GM12874 (cell line): ENCODE data around the gene BRS3.

ENCODE experiments used
- CTCF ChIP-seq: IDR thresholded peaks from 2 replicates; pipeline ENCODE4 v1.5.1; 2011; ENCODE audit warnings: low read depth, mild to moderate bottlenecking, control low read depth, low read length, moderate library complexity; ENCODE audit not compliant: insufficient read depth

The BRS3 gene

DNA sequence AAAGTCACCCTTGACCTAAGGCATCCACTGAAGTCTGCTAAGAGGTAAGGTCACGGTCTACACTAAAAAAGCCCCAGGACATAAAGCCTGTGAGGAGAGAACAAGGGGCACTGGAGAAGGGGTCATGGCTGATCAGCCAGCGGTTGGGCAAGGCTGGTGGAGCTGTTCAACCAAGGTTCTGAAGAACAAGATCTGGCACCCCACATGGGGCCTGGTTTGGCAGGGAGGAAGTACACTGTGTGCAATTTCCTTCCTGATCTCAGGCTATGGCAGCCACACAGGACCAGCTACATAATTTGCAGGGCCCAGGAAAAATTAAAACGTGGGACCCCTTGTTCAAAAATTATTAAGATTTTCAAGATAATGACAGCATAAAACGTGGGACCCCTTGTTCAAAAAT, 14.1 kb upstream of the BRS3 start:
- no peak for TF ChIP-seq CTCF

- TF ChIP-seq CTCF: no peak
Observed at GRCh38 chrX:136475236-136475635, 12.5 kb upstream of the BRS3 start.

GRCh38 chrX:136476501-136476900, 11.2 kb upstream of the BRS3 start:
- no peak for TF ChIP-seq CTCF

DNA sequence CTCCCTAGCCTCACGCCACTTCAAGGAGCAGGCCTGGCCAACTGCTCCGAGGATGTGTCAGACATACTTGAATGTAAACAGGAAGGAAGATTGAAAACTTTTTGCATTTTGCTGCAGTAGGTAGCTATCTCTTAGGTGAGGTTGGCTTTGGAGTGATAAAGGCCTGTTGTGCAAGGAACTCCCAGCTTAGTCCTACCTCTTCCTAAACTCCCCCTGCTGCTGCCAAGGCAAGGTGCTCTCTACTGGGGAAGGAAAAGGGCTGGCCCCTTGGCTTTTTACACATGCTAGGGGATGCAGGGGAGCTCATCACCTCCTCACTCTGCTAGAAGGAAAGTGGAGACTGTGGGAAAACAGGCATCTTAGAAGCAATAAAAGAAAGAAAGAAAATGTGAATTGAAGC, 10.7 kb upstream of the BRS3 start:
- TF ChIP-seq CTCF: peak; percentile 17; the same call in 1 of the 2 replicates

DNA sequence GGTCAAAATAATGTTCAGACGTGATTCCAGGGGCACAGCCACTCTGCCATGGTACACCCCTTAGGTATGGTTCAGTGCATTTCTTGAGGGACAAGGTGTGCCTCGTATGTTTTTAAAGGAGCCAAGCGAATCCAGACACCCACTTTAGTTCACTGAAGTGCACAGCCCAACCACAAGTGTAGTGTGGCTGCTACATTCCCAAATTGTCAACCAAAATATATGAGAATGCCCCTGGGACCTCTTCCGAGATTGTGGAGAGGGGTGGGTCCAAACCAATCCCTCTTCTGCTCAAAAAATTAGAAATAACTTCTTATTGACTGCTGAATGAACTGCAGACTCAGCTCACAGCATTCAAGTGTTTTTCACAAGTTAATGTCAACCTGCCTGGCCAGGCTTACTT, 7.4 kb upstream of the BRS3 start:
- no peak for TF ChIP-seq CTCF

GRCh38 chrX:136488706-136489105, 959 bp downstream of the BRS3 start:
- TF ChIP-seq CTCF: no peak

GRCh38 chrX:136491832-136492231, 4.1 kb downstream of the BRS3 start:
- TF ChIP-seq CTCF: no peak

DNA sequence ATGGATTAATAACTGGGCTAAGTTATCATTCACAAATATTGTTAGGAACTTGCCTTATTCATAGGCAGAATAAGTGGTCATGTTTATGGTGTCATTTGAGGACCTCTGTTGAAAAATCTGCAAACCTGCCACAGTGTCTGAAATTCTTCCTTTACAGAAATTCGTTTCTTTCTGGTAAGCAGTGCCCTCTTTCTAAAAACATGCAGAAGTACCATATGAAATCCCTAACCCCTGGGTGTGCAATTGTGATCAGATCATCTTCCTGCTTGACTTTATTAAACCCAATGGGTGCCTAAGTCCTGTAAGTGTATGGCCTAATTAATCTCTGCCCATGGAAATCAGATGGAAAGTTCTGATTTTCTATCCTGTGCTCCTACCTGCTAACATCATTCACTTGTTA, 5.3 kb downstream of the BRS3 start:
- no peak for TF ChIP-seq CTCF
